Transverse colon (tissue), 4 donors: Measurements from ENCODE around the gene SULT1B1. TPM values are rescaled to one million over a fixed set of nuclear protein-coding genes. Genes with fewer than 3 reads are reported as not detected.

Experiments
- DNase-seq: peaks from one replicate; pipeline ENCODE4 v3.0.0-alpha.2; 2019
- H3K27ac ChIP-seq, 4 donors: fragments of 200-600 bp; sonication (generic); 2 replicates each; pipeline ENCODE4 v1.5.1; 2016 to 2018; ENCODE audit warnings: inconsistent platforms in 4 of 4
- H3K27me3 ChIP-seq: fragments of 200-600 bp; sonication (generic); 2 replicates; pipeline ENCODE4 v1.5.1; 2017; ENCODE audit warnings: inconsistent platforms
- H3K36me3 ChIP-seq, 4 donors: fragments of 200-600 bp; sonication (generic); 2 replicates each; pipeline ENCODE4 v1.5.1; 2017 to 2019; ENCODE audit warnings: inconsistent platforms in 4 of 4
- H3K4me1 ChIP-seq, 4 donors: fragments of 200-600 bp; sonication (generic); 2 replicates each; pipeline ENCODE4 v1.5.1; 2017 to 2020; ENCODE audit warnings: inconsistent platforms in 4 of 4
- H3K4me3 ChIP-seq, 4 donors: fragments of 200-600 bp; sonication (generic); 1 replicate in 1 of 4; 2 replicates in 3 of 4; pipeline versions ENCODE4 v1.5.1 to v1.6.1; 2017 to 2019; ENCODE audit warnings: inconsistent platforms in 4 of 4
- H3K9me3 ChIP-seq, 2 donors: fragments of 200-600 bp; sonication (generic); 2 replicates each; pipeline ENCODE4 v1.5.1; 2017 to 2019; ENCODE audit warnings: inconsistent platforms in 2 of 2
- EP300 ChIP-seq: sonication (generic); formaldehyde crosslinking; IDR thresholded peaks from one replicate; pipeline ENCODE4 v1.6.1; 2017; ENCODE audit warnings: antibody characterized with exemption, low read depth
- POLR2A ChIP-seq: fragments of 450-650 bp; IDR thresholded peaks from one replicate; pipeline ENCODE4 v1.6.1; 2016; ENCODE audit warnings: antibody characterized with exemption, mild to moderate bottlenecking, moderate library complexity
- POLR2AphosphoS5 ChIP-seq, 3 donors: sonication (generic); formaldehyde crosslinking; IDR thresholded peaks; one replicate each; pipeline ENCODE4 v1.6.1; 2016; ENCODE audit warnings: antibody characterized with exemption in 3 of 3
- WGBS, 2 donors: methylation state at CpG; one replicate each; pipeline ENCODE4 v1.1.5; 2018; ENCODE audit warnings: low coverage in 1 of 2; 5-methylcytosine and 5-hydroxymethylcytosine counted together
- in situ Hi-C, 4 donors: fragments of 200-750 bp; cut with MboI; loops; one replicate each; pipeline versions ENCODE4 v1.15.0 to v1.15.1; 2017; ENCODE audit warnings: low sequenced_read_pairs in 3 of 4, low pct_ligation_motif_present in 1 of 4, low pct_unique_long_range_greater_than_20kb in 1 of 4
- intact Hi-C: fragments of 100-400 bp; cut with DNase I; formaldehyde crosslinking; loops from one replicate; pipeline ENCODE4 v1.15.1; 2023; ENCODE audit warnings: low total_unique reads
- total RNA-seq, 4 donors: library from RNA; depleted of rRNA; stranded (reverse); fragments of >200 nt; gene quantifications; one replicate each; pipeline ENCODE4 v1.1.0, GENCODE V29; 2016
- TF ChIP-seq, protein P1 (sequence below), 5 experiments: fragments of 200-600 bp in 3 of 5; fragments of 450-650 bp in 2 of 5; sonication (generic) in 3 of 5; IDR thresholded peaks; 1 replicate in 2 of 5; 2 replicates in 3 of 5; pipeline ENCODE4 v1.5.1; 2016 to 2017; ENCODE audit warnings: antibody characterized with exemption in 5 of 5, inconsistent platforms in 3 of 5, mild to moderate bottlenecking in 2 of 5, moderate library complexity in 1 of 5

The SULT1B1 gene
- total RNA-seq, 4 donors from 2014 or later: 105 to 212 (median 147) TPM

DNA sequence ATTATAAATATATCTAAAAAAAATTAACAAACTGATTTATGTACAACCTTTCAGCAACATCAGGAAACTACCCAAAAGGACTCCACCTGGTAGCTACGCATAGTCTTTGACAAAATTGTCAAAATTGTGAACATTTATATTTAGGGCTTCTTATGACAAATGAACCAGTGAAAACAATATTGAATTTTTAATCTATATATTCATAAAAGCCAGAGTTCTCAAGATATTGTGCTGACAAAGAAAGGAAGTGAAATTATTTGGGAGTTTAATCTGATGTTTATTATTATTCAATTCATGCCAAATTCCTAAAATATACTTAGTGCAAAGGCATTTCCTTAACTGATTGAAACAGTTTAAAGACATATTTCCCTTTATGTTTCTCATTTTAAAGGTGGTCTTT, 5.3 kb upstream of the SULT1B1 start:
- Histone ChIP-seq H3K4me1 (peaks cover 0 to 18% (median 10%) of the 10 kb centered on the region in 4 donors), H3K27ac (no peak overlapping the region), H3K27me3 (no peaks in the 10 kb centered on the region), H3K36me3 (no peaks in the 10 kb centered on the region), H3K4me3 (no peak overlapping the region), H3K9me3 (no peaks in the 10 kb centered on the region)
- TF ChIP-seq POLR2AphosphoS5 (IDR thresholded peaks at IDR 0.05): no peak
- TF ChIP-seq, protein P1, sequence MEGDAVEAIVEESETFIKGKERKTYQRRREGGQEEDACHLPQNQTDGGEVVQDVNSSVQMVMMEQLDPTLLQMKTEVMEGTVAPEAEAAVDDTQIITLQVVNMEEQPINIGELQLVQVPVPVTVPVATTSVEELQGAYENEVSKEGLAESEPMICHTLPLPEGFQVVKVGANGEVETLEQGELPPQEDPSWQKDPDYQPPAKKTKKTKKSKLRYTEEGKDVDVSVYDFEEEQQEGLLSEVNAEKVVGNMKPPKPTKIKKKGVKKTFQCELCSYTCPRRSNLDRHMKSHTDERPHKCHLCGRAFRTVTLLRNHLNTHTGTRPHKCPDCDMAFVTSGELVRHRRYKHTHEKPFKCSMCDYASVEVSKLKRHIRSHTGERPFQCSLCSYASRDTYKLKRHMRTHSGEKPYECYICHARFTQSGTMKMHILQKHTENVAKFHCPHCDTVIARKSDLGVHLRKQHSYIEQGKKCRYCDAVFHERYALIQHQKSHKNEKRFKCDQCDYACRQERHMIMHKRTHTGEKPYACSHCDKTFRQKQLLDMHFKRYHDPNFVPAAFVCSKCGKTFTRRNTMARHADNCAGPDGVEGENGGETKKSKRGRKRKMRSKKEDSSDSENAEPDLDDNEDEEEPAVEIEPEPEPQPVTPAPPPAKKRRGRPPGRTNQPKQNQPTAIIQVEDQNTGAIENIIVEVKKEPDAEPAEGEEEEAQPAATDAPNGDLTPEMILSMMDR (IDR thresholded peaks at IDR 0.05): no peak
- TF ChIP-seq POLR2A: no peak
- TF ChIP-seq EP300: no peak
- DNase-seq: no peak
- in situ Hi-C loops: no loop called here
- WGBS, 2 donors: 91 to 93% methylated on average over 1 of the region's 1 CpG
- intact Hi-C loops: no loop called here

DNA sequence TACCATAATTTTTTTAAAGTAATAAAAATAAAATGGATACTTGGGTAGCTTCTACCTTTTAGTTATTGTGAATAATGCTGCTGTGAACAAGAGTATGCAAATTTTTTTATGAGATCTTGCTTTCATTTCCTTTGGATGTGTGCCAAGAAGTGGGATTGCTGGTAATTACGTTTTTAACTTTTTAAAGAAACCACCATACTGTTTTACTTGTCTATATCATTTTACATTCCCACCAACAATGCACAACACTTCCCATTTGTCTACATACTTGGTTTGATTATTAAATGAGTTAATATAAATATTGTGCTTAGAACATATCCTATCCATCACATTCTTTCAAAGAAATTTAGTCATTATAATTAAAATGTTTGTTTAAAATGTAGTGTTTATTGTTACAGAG, 3.9 kb upstream of the SULT1B1 start:
- in situ Hi-C loops: no loop called here
- WGBS, 2 donors: 9 to 11% methylated on average over 1 of the region's 1 CpG
- TF ChIP-seq EP300 (no peak), POLR2AphosphoS5 (IDR thresholded peaks at IDR 0.05) (no peak), POLR2A (no peak)
- TF ChIP-seq, protein P1 (IDR thresholded peaks at IDR 0.05): no peak

DNA sequence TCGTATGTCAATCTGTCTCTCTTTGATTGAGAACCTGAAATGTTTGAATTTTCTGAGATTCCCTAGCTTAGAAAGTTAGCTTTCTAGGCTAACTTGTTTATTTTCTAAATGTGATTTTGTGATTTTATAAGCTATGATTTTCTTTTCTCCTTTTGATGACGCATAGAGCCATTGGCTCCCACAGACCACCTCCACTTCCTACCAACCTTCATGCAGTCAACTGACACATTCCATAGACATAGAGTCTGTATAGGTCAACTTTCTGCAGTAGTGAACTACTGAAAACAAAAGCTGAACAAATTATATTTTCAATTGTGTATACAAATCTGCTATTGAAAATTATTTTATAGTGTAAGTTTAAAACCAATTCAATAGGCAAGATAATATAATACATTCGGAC, 2.8 kb upstream of the SULT1B1 start:
- TF ChIP-seq POLR2A: no peak
- TF ChIP-seq POLR2AphosphoS5 (IDR thresholded peaks at IDR 0.05): no peak
- TF ChIP-seq, protein P1 (IDR thresholded peaks at IDR 0.05): no peak
- TF ChIP-seq EP300: no peak
- Histone ChIP-seq H3K9me3 (no peaks in the 10 kb centered on the region), H3K36me3 (no peaks in the 10 kb centered on the region), H3K27me3 (no peaks in the 10 kb centered on the region), H3K4me1 (peaks cover 0 to 23% (median 13%) of the 10 kb centered on the region in 4 donors), H3K4me3 (no peak overlapping the region), H3K27ac (no peak overlapping the region)
- no peak for DNase-seq
- in situ Hi-C loops: no loop called here
- WGBS, 2 donors: 85 to 89% methylated on average over 3 of the region's 3 CpGs
- intact Hi-C loops: no loop called here

More for the DNA sequence above, 3.9 kb upstream of the SULT1B1 start:
- intact Hi-C loops: no loop called here
- Histone ChIP-seq H3K36me3 (no peaks in the 10 kb centered on the region), H3K27ac (no peak overlapping the region), H3K9me3 (no peaks in the 10 kb centered on the region), H3K4me3 (no peak overlapping the region), H3K4me1 (peaks cover 0 to 20% (median 12%) of the 10 kb centered on the region in 4 donors), H3K27me3 (no peaks in the 10 kb centered on the region)
- DNase-seq: no peak

DNA sequence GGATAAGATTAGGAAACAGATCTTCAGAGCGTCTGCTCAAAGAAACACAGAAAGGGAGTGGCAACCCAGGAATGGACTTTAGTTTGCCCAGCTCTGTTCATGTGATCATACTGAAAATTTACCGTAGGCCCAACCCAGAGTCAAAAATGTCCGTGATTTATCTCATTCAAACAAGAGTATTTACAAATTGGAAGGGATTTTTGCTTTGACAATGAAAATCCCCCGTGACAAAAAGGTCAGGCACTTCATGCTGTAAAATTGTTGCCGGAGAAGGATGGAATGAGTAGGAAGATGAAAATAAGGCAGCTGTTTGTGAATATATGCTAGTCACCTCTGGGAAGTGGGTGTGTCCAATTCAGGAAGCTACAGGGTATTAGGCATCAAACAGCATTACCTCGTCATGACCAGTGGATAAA, 1.2 kb downstream of the SULT1B1 start:
- no peaks in the 10 kb centered on the region for H3K9me3 ChIP-seq
- intact Hi-C loops (no loop called here), in situ Hi-C loops (no loop called here)
- H3K27ac ChIP-seq: peak overlapping the region; percentile 61 to 83 (median 78)
- peak; percentile 20 for DNase-seq
- peak in 2 of 3 donors; percentile 30 to 78 for TF ChIP-seq POLR2AphosphoS5 (IDR thresholded peaks at IDR 0.05)
- TF ChIP-seq POLR2A: peak; percentile 40
- TF ChIP-seq, protein P1 (IDR thresholded peaks at IDR 0.05): no peak
- no peaks in the 10 kb centered on the region for H3K27me3 ChIP-seq
- peak overlapping the region in 3 of 4 donors; percentile 5 to 44 (median 32) for H3K4me3 ChIP-seq
- no peaks in the 10 kb centered on the region for H3K36me3 ChIP-seq
- 39 to 51% methylated on average over 6 of the region's 6 CpGs for WGBS, 2 donors
- H3K4me1 ChIP-seq: peaks cover 0 to 42% (median 22%) of the 10 kb centered on the region in 4 donors
